ENCODE results near the gene RHOG.

The RHOG gene

GRCh38 chr11:3796002-3796311, 44.8 kb downstream of the RHOG start:
- TF ChIP-seq EGR1 (IDR thresholded peaks at IDR 0.05) (no peak), CREB1 (IDR thresholded peaks at IDR 0.05; ENCODE audit: low read depth) (no peak), YY1 (IDR thresholded peaks at IDR 0.05; ENCODE audit: low read depth) (no peak), USF1 (IDR thresholded peaks at IDR 0.05) (no peak), TCF12 (IDR thresholded peaks at IDR 0.05; ENCODE audit: low read depth) (no peak), TEAD4 (IDR thresholded peaks at IDR 0.05) (no peak), ZBTB7A (IDR thresholded peaks at IDR 0.05; ENCODE audit: low read depth) (no peak)

GRCh38 chr11:3795131-3796001, 45.4 kb downstream of the RHOG start:
- TF ChIP-seq CREB1 (IDR thresholded peaks at IDR 0.05; ENCODE audit: low read depth) (no peak), CEBPB (IDR thresholded peaks at IDR 0.05) (no peak), EP300 (IDR thresholded peaks at IDR 0.05; ENCODE audit: borderline replicate concordance) (no peak)

- no peak for TF ChIP-seq NFIC (IDR thresholded peaks at IDR 0.05)
- TF ChIP-seq TAF1 (IDR thresholded peaks at IDR 0.05; ENCODE audit: low read depth), result no peak
- no peak for TF ChIP-seq RAD21 (IDR thresholded peaks at IDR 0.05; ENCODE audit: low read depth)
- TF ChIP-seq FOXM1 (IDR thresholded peaks at IDR 0.05; ENCODE audit: borderline replicate concordance, low read depth), result no peak
- no peak for TF ChIP-seq MAX (IDR thresholded peaks at IDR 0.05)
- TF ChIP-seq TEAD4 (IDR thresholded peaks at IDR 0.05), result no peak
- TF ChIP-seq USF1 (IDR thresholded peaks at IDR 0.05), result no peak
- TF ChIP-seq YY1 (IDR thresholded peaks at IDR 0.05; ENCODE audit: low read depth), result no peak
- TF ChIP-seq CREB1 (IDR thresholded peaks at IDR 0.05; ENCODE audit: low read depth), result no peak
- no peak for TF ChIP-seq REST (IDR thresholded peaks at IDR 0.05; ENCODE audit: low read depth)
- no peak for TF ChIP-seq EGR1 (IDR thresholded peaks at IDR 0.05)
- no peak for TF ChIP-seq ZBTB7A (IDR thresholded peaks at IDR 0.05; ENCODE audit: low read depth)
- no peak for TF ChIP-seq TCF12 (IDR thresholded peaks at IDR 0.05; ENCODE audit: low read depth)
- TF ChIP-seq EP300 (IDR thresholded peaks at IDR 0.05; ENCODE audit: borderline replicate concordance), result no peak
- no peak for TF ChIP-seq CEBPB (IDR thresholded peaks at IDR 0.05)
These were observed 53.9 kb downstream of the RHOG start for GRCh38 chr11:3786781-3787428.

- TF ChIP-seq TAF1 (IDR thresholded peaks at IDR 0.05; ENCODE audit: low read depth) (no peak), RAD21 (IDR thresholded peaks at IDR 0.05; ENCODE audit: low read depth) (no peak), TEAD4 (IDR thresholded peaks at IDR 0.05) (no peak), CEBPB (IDR thresholded peaks at IDR 0.05) (no peak), USF1 (IDR thresholded peaks at IDR 0.05) (no peak), NFIC (IDR thresholded peaks at IDR 0.05) (no peak)
These were observed 57.1 kb downstream of the RHOG start for GRCh38 chr11:3783611-3784010.

GRCh38 chr11:3782963-3783362, 57.8 kb downstream of the RHOG start:
- TF ChIP-seq RAD21 (IDR thresholded peaks at IDR 0.05; ENCODE audit: low read depth), result no peak
- no peak for TF ChIP-seq TAF1 (IDR thresholded peaks at IDR 0.05; ENCODE audit: low read depth)
- TF ChIP-seq YY1 (IDR thresholded peaks at IDR 0.05; ENCODE audit: low read depth), result no peak
- TF ChIP-seq TCF12 (IDR thresholded peaks at IDR 0.05; ENCODE audit: low read depth), result no peak
- no peak for TF ChIP-seq EP300 (IDR thresholded peaks at IDR 0.05; ENCODE audit: borderline replicate concordance)
- no peak for TF ChIP-seq REST (IDR thresholded peaks at IDR 0.05; ENCODE audit: low read depth)
- no peak for TF ChIP-seq USF1 (IDR thresholded peaks at IDR 0.05)
- TF ChIP-seq CREB1 (IDR thresholded peaks at IDR 0.05; ENCODE audit: low read depth), result no peak
